KMS-11 (cell line): ENCODE data around the gene TGFB2.

ENCODE experiments used
- H2AFZ ChIP-seq: fragments of 200-600 bp; sonication (generic); 2 replicates; pipeline ENCODE4 v1.6.1; 2016; ENCODE audit warnings: antibody characterized with exemption, mixed run types, low read depth
- H3K27ac ChIP-seq: fragments of 200-600 bp; sonication (generic); 2 replicates; pipeline ENCODE4 v1.6.1; 2016; ENCODE audit warnings: mild to moderate bottlenecking, mixed run types
- H3K27me3 ChIP-seq: fragments of 200-600 bp; sonication (generic); 2 replicates; pipeline ENCODE4 v1.6.1; 2017; ENCODE audit warnings: mild to moderate bottlenecking, low read depth, mixed run types, moderate library complexity; ENCODE audit not compliant: insufficient read depth
- H3K36me3 ChIP-seq: fragments of 200-600 bp; sonication (generic); 2 replicates; pipeline ENCODE4 v1.6.1; 2017; ENCODE audit warnings: mild to moderate bottlenecking, mixed run types; ENCODE audit not compliant: insufficient read depth
- H3K4me1 ChIP-seq: fragments of 200-600 bp; sonication (generic); 2 replicates; pipeline ENCODE4 v1.6.1; 2016; ENCODE audit warnings: mild to moderate bottlenecking, low read depth, mixed run types; ENCODE audit not compliant: poor library complexity, severe bottlenecking
- H3K4me2 ChIP-seq: fragments of 200-600 bp; sonication (generic); 2 replicates; pipeline ENCODE4 v1.7.0; 2016; ENCODE audit warnings: mild to moderate bottlenecking, mixed run types
- H3K4me3 ChIP-seq: fragments of 200-600 bp; sonication (generic); IDR thresholded peaks from 2 replicates; pipeline ENCODE4 v1.6.1; 2017; ENCODE audit warnings: low read depth, low read length, mixed read lengths; ENCODE audit not compliant: insufficient read depth
- H3K79me2 ChIP-seq: fragments of 200-600 bp; sonication (generic); 2 replicates; pipeline ENCODE4 v1.6.1; 2016; ENCODE audit warnings: low read depth, mixed run types; ENCODE audit not compliant: insufficient read depth
- H3K9ac ChIP-seq: fragments of 200-600 bp; sonication (generic); 2 replicates; pipeline ENCODE4 v1.6.1; 2016; ENCODE audit warnings: mild to moderate bottlenecking, mixed run types
- H4K20me1 ChIP-seq: fragments of 200-600 bp; sonication (generic); 2 replicates; pipeline ENCODE4 v1.6.1; 2016; ENCODE audit warnings: mild to moderate bottlenecking, mixed run types; ENCODE audit not compliant: insufficient read depth
- TF ChIP-seq, protein P1 (sequence below): fragments of 200-600 bp; sonication (generic); conservative IDR thresholded peaks from 2 replicates; pipeline ENCODE4 v1.6.1; 2017; ENCODE audit warnings: low read depth, mild to moderate bottlenecking, antibody characterized with exemption, low read length, moderate library complexity, mixed read lengths

TGFB2 gene

GRCh38 chr1:218347723-218348627 lies 2.8 kb downstream of the TGFB2 start:
- no peaks in the 10 kb centered on the region for H3K36me3 ChIP-seq
- no peak overlapping the region for H3K27ac ChIP-seq
- no peak overlapping the region for H3K4me3 ChIP-seq
- TF ChIP-seq, protein P1, sequence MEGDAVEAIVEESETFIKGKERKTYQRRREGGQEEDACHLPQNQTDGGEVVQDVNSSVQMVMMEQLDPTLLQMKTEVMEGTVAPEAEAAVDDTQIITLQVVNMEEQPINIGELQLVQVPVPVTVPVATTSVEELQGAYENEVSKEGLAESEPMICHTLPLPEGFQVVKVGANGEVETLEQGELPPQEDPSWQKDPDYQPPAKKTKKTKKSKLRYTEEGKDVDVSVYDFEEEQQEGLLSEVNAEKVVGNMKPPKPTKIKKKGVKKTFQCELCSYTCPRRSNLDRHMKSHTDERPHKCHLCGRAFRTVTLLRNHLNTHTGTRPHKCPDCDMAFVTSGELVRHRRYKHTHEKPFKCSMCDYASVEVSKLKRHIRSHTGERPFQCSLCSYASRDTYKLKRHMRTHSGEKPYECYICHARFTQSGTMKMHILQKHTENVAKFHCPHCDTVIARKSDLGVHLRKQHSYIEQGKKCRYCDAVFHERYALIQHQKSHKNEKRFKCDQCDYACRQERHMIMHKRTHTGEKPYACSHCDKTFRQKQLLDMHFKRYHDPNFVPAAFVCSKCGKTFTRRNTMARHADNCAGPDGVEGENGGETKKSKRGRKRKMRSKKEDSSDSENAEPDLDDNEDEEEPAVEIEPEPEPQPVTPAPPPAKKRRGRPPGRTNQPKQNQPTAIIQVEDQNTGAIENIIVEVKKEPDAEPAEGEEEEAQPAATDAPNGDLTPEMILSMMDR: no peak
- H3K4me2 ChIP-seq: no peak overlapping the region
- no peak overlapping the region for H2AFZ ChIP-seq
- no peaks in the 10 kb centered on the region for H3K27me3 ChIP-seq
- no peak overlapping the region for H3K9ac ChIP-seq
- H3K79me2 ChIP-seq: no peaks in the 10 kb centered on the region
- H4K20me1 ChIP-seq: no peaks in the 10 kb centered on the region
- peaks cover 16% of the 10 kb centered on the region for H3K4me1 ChIP-seq

GRCh38 chr1:218348628-218349071 lies 3.5 kb downstream of the TGFB2 start:
- H3K9ac ChIP-seq: no peak overlapping the region
- no peak overlapping the region for H3K27ac ChIP-seq
- no peak overlapping the region for H3K4me3 ChIP-seq
- H2AFZ ChIP-seq: no peak overlapping the region
- H4K20me1 ChIP-seq: no peaks in the 10 kb centered on the region
- peaks cover 16% of the 10 kb centered on the region for H3K4me1 ChIP-seq
- H3K27me3 ChIP-seq: no peaks in the 10 kb centered on the region
- TF ChIP-seq, protein P1: no peak
- no peaks in the 10 kb centered on the region for H3K36me3 ChIP-seq
- H3K79me2 ChIP-seq: no peaks in the 10 kb centered on the region
- no peak overlapping the region for H3K4me2 ChIP-seq

GRCh38 chr1:218349348-218350034 lies 4.4 kb downstream of the TGFB2 start:
- no peak overlapping the region for H3K9ac ChIP-seq
- TF ChIP-seq, protein P1: no peak
- no peak overlapping the region for H2AFZ ChIP-seq
- no peak overlapping the region for H3K27ac ChIP-seq
- no peaks in the 10 kb centered on the region for H3K27me3 ChIP-seq
- H3K4me1 ChIP-seq: peaks cover 10% of the 10 kb centered on the region
- no peak overlapping the region for H3K4me2 ChIP-seq
- no peaks in the 10 kb centered on the region for H4K20me1 ChIP-seq
- H3K36me3 ChIP-seq: no peaks in the 10 kb centered on the region
- H3K4me3 ChIP-seq: no peak overlapping the region
- H3K79me2 ChIP-seq: no peaks in the 10 kb centered on the region

DNA sequence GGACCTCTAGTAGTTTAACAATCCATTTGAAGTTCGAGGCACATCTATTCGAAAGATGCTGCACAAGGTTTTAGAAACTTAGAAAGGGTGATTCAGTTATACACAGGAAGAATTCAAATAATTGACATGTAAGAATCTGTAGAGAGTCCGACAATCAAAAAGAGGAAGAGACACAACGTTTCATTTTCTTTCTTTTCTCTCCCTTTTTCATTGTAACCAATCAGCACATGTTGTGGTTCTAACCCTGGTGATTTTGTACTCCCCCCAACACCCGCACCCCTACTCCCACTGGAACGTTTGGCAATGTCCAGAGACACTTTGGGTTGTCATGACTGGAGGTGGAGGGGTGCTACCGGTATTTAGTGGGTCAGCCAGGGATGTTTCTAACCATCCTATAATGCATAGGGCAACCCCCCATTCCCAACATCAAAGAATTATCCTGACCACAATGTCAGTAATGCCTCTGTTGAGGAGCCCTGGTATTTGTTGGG lies 4.9 kb downstream of the TGFB2 start:
- Histone ChIP-seq H3K79me2 (no peaks in the 10 kb centered on the region), H3K4me3 (no peak overlapping the region), H3K36me3 (no peaks in the 10 kb centered on the region), H3K4me1 (peaks cover 6% of the 10 kb centered on the region), H3K4me2 (no peak overlapping the region), H2AFZ (no peak overlapping the region), H3K27me3 (no peaks in the 10 kb centered on the region), H3K9ac (no peak overlapping the region), H3K27ac (no peak overlapping the region), H4K20me1 (no peaks in the 10 kb centered on the region)
- TF ChIP-seq, protein P1: no peak
